CD4-positive, alpha-beta T cell treated with Interleukin-12 subunit alpha and Interleukin-12 subunit beta, for 1 hour (primary cell): Measurements from ENCODE around the gene TCF7L2.
"Not testable (repeated sequence)": the region's sequence is repeated elsewhere in the genome, so short reads cannot be mapped to it uniquely, and the experiment has no call there.

Experiments
- DNase-seq: peaks from one replicate; pipeline ENCODE4 v3.0.0-alpha.2; 2020

Gene TCF7L2

DNA sequence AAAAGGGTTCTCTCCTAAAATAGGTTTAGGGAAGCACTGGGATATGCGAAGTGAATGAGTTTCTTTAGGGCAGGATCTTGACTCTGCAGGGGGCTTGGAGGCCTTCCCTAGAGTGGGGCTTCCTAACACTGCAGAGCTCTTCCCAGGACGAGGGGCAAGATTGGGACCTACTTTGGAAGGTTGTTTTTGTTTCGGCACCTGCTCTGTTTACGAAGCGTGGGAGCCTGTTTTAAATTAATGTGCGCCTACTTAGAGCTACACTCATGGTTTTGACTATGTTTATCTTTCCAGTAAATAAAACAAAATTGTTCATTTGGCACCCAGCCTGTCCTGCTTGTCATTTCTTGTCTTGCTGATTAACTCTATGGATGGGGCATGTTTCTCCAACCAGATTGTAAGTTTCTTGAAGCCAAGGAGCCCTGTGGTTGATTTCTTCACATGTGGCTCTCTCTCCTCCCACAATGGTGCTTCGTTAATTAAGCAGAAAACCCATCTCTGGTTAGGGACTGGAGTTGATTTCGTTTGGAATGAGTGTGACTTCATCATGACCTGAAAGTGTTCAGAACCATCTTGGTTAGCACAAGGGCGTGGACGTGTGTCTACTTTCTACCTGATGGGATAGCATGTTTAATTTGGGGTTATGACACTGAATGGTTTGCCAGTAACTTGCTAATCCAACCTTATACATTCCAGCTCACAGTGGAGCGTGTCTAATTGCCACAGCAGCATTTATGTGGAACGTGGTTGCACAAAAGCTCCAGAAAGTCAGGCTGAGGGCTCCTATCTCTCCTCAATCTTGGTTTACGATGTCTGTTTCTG lies 98.1 kb downstream of the TCF7L2 start:
- no peak for DNase-seq

DNA sequence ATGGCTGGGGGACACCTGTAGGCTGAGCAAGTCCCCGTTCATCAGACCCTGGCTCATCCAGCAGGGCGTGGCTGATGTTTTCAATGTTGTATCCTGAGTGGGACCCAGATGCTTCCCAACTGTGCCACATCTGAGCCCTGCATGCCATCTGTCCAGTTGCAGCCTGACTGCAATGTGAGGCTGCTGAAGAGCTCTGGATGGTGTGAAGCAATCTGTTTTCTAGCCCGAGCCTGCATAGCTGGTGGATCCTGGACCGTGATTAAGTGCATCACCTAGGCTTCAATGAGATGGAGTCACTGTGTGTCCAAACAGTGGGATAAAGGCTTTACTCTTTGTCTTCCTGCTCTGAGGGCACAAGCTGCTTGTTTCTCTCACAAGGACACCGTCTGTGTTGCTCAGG lies 99.8 kb downstream of the TCF7L2 start:
- DNase-seq: no peak

DNA sequence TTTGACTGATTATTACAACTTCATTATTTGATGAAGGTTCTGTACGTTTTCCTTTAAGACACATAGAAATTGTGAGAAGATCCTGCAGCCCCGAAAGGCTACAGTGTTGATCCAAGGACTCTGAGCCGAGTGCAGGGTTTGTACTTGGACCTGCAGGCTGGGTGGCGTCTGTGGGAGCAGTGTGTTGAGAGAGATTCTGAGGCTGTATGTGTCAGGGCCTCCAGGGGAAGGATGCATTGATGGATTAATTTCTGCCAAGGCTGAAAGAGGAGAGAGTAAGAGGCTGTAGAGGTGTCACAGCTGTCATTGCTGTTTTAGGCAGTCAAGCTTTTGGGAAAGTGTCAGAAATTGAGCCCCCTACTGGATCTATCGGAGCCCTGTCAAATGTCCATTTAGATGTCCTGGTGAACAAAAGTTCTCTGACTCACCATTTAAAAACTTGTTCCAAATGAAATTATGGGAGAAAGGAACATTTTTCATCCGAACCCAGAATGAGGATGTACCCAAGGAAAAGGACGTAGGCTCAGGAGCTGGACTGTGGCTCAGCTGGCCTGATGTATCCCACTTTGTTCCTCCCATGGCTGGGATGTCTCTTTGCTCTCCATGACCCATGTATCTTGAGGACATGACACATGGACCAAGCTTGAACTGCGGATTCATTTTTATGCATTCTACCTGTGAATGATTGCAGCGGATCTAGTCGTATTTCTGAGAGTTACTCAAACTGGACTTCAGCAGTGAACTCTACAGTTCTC lies 102.2 kb downstream of the TCF7L2 start:
- DNase-seq: no peak

DNA sequence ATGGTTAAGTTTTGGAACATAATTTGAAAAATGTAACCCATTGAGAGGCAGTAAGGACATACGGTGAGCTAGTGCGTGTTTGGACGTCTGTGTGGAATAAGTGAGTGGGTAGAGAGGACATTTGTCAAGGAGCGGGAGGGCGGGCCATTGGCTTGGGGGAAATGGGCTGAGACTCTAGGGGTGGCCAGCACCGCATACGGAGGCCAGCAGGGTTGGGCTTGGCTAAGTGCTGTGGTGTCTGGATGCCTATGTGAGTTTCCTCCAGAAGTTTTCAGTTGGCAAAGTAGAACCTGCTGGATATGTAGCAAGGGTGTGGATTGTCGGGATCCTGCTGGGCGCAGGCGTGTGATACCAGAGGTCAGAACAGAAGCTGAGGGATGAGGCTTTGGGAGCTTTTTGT lies 103.0 kb downstream of the TCF7L2 start:
- no peak for DNase-seq

DNA sequence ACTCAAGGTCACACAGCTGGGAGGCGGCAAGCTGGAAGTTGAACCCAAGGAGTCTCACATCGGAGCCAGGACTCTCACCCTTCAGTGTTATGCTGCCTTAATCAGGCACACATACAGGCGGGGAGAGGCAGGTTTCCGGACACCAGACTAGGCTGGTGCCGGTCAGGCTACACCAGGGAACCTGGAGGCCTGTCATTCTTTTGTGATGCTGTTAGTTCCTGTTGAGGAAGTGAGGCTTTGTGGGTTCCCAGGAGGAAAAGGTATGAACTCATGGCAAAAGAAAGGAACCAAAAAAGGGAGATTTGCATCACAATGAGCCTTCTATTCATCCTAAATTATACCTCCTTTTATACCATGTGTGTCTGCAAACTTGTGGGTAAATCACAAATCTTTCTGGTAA lies 103.8 kb downstream of the TCF7L2 start:
- no peak for DNase-seq

DNA sequence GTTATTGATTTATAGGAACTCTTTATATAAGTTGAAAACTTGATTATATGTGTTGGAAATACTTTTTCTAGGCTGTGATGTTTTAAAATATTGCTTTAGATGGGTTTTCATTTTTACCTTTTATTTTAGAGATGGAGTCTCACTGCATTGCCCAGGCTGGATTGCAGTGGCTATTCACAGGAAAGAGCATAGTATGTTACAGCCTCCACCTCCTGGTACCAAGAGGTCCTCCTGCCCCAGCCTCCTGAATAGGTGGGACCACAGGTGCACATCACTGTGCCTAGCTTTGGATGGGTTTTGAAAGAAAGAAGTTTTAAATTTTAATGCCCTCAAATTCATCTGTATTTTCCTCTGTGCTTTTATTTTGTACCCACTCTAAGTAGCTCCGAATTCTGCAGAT lies 105.4 kb downstream of the TCF7L2 start:
- DNase-seq: no peak

DNA sequence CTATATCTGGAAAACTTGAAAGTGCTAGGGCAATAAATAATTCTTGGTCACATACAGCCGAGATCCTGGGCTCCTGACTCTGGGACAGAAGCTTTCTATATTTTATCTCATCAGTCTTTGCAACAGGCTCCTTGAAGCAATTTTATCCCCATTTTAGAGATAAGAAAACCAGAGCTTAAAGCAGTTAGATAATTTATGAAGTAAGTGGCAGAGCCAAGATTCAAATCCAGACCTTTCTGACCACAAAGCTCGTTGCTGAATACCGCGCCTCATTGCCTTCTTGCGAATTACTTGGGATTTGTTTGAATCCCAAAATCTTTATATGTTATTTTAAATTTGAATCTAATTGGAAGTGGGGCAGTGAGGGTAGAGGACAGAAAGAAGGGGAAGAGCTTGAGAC lies 106.0 kb downstream of the TCF7L2 start:
- DNase-seq: no peak

DNA sequence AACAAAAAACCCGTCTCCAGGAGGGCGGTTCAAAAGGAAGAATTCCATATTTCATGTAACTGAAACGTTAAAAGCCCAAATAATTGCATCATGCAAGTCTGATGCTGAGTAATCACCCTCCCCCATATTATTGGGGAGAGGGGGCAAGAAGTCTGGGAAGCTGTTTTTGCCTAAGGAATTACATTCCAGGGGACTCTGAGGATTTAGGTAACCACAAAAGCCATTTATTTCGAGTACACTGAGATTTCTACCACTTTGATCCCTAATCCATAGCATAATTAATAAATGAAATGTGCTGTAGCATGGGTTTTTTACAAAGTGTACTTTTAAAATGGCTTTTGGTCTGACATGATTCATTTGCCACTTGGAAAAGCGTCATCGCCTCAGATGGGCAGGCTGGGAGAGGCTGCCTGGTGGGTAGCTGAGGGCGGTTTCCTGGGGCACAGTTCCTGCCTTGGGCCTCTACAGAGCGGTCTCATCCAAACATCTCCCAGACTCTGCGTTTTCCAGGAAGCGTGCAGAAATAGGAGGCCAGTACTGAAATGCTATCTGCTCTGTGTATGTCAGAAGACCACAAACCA lies 106.5 kb downstream of the TCF7L2 start:
- DNase-seq: no peak

DNA sequence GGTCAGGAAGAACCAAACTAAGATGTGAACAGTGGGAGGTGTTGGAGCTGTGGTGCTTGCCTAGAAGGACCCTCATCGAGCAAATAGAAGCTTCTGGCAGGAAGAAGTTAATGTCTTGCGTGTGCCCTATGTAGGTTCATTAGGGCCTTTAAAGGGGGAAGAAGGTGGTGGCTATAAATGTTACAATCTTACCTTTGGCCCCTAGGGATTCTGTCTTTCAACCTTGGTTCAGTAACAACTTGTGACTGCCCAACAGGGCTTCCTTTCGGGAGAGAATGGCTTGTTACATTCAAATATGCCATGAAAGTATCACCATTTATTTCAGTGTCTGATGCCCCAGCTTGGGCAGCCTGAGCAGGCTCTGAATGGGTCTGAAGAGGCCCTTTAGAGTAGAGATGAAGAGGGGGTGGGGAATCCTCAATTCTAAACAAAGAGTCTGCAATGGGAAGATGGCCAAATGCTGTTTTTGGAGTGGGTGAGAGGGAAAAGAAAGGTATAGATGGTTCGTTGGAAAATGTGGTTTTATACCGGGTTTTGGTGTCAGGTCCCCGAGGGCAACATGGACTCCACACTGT lies 108.0 kb downstream of the TCF7L2 start:
- DNase-seq: no peak

DNA sequence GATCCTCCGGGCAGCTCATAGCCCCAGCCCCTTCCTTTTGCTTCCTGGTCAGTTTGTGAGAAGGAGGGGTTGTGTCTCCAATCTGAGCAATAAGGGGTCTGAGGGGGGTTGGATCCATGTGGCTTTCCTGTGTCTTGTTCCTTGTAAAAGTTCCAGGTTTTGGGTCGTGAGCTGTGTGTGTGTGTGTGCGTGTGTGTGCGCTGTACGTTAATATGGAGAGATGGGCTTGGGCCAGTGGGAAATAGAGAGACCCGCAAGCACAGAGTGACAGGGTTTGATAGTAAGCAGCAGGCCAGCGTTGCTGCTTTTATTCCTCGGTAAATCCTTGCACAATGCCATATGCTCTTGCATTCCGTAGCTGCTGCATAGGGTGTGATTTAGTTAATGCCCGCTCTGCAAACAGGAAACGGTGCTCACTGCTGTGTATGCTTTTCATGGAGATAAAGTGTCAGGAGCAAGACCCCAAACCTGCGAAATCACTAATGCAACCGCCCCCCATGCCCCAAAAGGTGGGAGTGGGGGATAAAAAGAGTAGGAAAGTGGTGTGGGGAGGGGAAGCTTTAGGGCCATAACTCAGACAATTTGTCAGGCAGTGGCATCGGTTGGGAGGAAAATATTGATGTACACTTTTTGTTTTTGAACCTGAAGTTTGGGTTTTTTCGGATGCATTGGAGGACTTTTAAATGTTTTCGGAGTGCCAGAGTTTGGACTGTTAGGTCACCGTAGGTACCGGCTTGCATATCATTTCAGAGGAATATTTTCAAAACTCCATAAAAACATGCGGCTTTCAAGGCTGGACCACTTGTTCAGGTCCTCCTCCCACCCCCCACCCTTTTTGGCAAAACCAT lies 108.7 kb downstream of the TCF7L2 start:
- DNase-seq: no peak

DNA sequence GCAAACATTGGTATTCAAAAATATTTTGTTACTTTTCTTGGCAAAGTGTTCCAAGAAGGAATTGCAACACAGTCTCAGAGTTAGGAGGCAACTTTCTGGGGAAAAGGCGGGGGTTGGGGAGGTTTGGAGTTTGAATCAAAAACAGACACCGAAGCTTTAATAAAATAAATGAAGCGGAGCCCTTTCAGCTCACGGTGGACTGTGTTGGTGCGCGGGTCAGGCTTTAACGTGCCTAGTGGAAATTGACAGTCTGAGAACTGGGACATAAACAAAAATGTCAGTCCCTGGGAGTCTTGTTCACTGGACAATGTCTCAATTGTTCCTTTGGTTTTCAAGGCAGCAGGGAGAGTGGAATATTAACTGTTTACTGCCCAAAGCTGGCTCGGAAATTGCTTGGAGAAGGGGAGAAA lies 109.3 kb downstream of the TCF7L2 start:
- no peak for DNase-seq

DNA sequence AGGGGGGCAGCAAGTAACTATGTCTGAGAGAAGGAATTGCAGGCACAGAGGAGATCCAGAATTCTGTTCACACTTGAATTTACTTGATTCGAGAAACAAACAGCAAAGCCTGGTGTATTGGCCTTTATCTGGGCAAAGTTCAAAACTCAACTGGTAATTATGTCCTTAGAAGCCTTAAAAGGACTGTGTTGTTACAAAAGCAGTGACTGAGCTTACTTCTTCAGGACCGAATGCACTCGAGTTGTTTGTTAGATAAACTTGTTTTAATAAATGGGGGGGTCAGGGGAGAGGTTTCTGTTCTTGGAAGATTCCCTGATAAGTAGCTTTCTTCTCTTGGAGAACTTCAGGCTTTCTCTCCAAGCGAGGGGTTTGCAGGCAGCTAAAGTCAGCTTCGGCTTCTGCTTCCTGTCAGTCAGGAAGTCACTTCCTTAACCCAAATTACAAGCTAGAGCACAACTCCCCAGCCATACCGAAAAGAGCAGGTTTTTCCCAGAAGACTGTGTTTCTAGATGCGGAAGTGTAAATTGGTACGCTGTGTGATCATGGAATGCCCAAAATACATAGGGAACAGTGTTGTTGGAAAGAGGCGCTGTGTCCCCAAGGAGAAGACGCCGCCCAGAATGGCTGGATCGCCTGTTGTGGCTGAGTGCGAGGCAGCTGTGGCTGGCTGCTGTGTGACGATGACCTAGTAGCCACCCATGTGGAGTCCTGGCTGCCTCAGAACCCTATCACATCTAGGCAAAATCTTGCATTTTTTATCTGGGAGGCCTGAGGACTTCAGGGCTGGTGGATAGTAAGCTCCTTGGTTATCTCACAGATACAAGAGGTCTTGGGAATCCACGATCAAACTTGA lies 110.4 kb downstream of the TCF7L2 start:
- no peak for DNase-seq

DNA sequence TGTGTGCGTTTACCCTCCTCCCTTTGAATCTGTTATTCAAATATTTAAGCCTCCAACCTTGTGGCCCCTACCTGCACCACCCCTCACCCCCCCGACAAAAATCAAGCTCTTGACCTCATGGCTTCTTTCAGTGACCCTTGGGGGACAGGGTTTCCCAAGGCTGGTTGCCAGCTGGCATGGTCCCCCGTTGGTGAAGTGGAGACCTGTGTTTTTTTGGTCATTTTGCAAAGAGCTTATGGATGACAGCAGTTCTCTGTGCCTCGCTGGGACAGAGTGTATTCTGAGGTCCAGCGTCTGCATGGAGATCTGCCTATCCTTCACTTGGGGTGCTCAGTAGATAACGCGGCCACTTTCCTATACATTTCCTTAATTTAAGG lies 111.0 kb downstream of the TCF7L2 start:
- no peak for DNase-seq

DNA sequence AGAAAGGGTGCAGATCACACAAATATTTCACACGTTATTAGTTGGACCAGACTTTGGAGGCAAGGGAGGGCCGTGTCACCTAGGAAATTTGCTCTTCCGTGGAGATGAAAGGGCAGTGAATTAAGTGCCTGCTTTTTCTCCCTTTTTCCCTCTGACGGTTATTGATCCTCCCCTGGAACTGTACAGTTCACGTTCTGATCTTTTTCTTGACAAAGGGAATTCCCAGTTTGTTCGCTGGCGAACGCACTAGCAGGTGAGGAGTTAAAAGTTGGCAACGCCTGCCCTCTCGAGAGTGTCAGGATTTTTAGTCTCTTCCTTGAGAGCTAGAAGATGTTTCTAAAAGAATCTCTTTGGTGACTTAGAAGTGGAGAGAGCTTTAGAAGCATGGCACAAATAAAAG lies 111.5 kb downstream of the TCF7L2 start:
- no peak for DNase-seq

DNA sequence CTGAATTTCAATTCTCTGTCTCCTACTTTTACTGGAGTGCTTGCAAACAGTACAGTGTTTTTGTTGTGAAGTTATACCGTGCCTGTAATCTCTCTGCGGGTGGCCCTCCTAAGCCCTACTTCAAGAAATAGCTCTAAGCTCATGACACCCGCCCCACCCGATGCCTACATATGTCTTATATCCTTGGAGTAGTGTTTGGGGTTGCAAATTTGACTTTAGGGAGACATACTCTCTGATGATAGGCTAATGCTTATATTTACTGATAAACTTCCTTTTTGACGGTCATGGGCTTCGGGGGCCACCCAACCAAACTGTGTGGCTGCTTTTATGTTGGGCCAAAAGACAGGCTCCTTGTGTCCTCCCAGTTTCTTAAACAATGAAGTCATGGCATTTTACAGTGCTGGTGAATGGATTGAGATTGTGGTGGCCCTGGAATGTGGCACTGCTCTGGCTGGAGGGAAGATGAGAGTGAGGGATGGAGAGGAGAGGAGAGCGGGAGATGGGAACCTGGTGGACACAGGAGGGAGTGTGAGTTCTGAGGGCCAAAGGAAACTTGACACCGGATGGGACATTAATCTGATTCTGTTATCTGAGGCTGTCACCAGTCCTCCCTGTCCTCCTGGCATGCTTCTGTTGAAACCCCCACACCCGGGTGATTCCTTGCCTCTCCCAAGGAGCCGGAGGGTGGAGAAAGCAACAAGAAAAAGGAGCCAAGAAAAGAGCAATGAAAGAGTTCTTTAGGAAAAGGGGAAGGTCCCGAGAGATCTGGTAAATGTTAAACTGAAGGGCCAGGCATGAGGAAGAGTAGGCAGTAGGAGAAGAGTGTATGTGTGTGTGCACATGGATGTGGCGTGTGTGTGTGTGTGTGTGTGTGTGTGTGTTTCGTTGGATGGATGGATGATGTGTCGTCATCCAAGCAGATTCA lies 113.3 kb downstream of the TCF7L2 start:
- no peak for DNase-seq

DNA sequence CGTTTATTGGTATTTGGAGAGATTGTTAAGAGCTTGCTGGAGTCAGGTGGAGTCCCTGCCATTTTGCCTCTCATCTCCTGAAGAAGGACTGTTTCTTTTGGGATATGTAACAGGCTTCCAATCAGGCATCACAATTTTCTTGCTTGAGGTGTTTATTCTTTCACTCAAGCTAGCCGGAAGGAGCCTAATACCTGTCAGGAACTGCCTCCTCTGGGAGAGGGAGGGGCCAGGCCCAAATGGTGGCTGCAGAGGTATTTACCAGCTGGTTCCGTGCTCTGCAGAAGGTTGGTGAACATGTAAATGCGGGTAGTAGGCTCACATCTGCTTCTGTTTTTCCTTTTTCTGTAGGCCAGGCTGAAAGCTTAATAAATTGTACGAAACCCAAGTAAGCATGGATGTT lies 114.0 kb downstream of the TCF7L2 start:
- DNase-seq: no peak

DNA sequence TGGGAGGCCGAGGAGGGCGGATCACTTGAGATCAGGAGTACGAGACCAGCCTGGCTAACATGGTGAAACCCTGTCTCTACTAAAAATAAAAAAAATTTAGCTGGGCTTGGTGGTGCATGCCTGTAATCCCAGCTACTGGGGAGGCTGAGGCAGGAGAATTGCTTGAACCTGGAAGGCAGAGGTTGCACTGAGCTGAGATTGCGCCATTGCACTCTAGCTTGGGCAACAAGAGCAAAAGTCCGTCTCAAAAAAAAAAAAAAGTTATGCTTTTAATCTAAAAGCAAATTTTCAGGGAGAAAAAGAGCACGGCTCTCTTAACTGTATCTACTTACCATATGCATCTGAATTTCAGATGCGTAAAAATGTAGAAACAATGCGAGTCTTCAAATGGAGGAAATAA lies 116.1 kb downstream of the TCF7L2 start:
- not testable (repeated sequence) for DNase-seq

DNA sequence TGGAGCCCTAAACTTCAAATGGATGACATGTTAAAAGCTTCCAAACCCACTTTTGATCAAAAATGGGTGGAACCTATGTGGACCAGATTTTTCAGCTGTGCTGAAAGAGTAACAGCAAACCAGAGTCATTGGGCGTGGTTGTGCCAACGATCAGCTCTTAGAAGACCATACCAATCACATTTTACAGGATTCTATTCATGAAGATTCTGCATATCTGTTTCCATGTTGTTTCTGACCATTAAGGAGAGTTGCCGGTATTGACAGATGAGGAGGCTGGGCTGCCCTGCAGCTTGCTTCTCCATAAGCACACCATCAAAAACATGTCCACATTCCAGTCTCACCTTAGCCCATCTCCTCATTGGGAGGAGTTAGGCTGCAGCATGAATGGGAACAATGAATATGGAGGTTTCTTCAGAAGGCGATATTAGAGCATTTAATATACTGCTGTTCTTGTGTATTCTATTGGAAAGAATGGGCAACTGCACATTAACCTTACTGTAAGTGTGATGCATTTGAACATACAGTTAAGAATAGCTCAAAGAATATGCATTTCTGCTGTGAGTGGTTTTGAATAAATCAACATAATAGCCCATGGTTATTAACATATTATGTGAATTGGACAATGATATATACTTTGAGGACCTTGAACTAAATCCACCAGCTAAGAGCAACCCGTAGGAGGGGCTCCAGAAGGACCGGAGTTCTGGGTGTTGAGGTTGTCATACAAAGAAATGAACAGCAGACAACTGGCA lies 116.7 kb downstream of the TCF7L2 start:
- DNase-seq: no peak

DNA sequence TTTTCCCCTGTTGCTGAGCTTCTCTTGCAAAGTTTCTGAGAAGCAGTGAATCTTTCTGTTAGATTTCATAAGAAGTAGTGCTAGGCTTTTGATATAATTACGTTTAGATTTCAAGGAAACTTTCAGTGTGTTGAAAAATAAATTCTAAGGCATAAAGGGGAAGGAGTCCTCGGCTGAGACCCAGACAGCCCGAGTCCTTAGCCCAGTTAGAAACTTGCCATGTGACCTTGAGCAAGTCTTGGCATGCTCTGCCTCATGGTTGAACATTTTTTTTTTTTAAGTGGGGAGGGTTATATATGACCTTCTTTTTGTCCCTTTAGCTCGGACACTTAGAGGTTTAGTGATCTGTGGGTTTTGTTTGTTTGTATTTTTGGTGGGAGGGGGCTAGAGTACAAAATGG lies 117.5 kb downstream of the TCF7L2 start:
- no peak for DNase-seq
